B cell (primary cell): ENCODE results near the gene PSMB10. TPM values are rescaled to one million over a fixed set of nuclear protein-coding genes. Genes with fewer than 3 reads are reported as not detected.
"Not testable (repeated sequence)": the region's sequence is repeated elsewhere in the genome, so short reads cannot be mapped to it uniquely, and the experiment has no call there.

ENCODE experiments used
- ATAC-seq: fragments of 200-7000 bp; cut with Tn5 transposase; one replicate; pipeline ENCODE4 v1.10.0; 2021; ENCODE audit warnings: low read depth, mild to moderate bottlenecking, moderate number of reproducible peaks, moderate library complexity
- CTCF ChIA-PET: fragments of 350-600 bp; sonication (Branson Sonifier 250); formaldehyde crosslinking; loops from one replicate; lab custom pipeline; 2021; ENCODE audit warnings: antibody characterized with exemption, inconsistent platforms; lab: Charles Lee
- POLR2A ChIA-PET: fragments of 350-600 bp; sonication (Branson Sonifier 250); formaldehyde crosslinking; loops from one replicate; lab custom pipeline; 2021; ENCODE audit warnings: antibody characterized with exemption; lab: Charles Lee
- DNase-seq: peaks from one replicate; pipeline ENCODE4 v3.0.0; 2013
- H2AFZ ChIP-seq: 2 replicates; pipeline ENCODE4 v1.6.1; 2012; ENCODE audit warnings: mild to moderate bottlenecking, low read depth, low read length; ENCODE audit not compliant: insufficient read depth, poor library complexity, severe bottlenecking
- H3K27ac ChIP-seq, 2 donors: 1 replicate in 1 of 2; 2 replicates in 1 of 2; pipeline ENCODE4 v1.5.1; 2012 to 2013; ENCODE audit warnings: low read length in 2 of 2, mild to moderate bottlenecking in 2 of 2, moderate library complexity in 1 of 2
- H3K27me3 ChIP-seq, 4 experiments: fragments of 200-600 bp in 1 of 4; sonication (generic) in 1 of 4; replicated peaks in 1 of 4; 1 replicate in 2 of 4; 2 replicates in 2 of 4; pipeline versions ENCODE4 v1.6.1 to v1.7.0; 2013 to 2016; ENCODE audit warnings: low read length in 3 of 4, mild to moderate bottlenecking in 2 of 4, mixed read lengths in 1 of 4, moderate library complexity in 1 of 4; ENCODE audit not compliant: insufficient read depth in 4 of 4, control insufficient read depth in 3 of 4; ENCODE audit errors: control extremely low read depth in 1 of 4
- H3K36me3 ChIP-seq, 2 experiments: replicated peaks in 1 of 2; 1 replicate in 1 of 2; 2 replicates in 1 of 2; pipeline versions ENCODE4 v1.6.1 to v1.7.1; 2013; ENCODE audit warnings: low read length in 1 of 2; ENCODE audit not compliant: insufficient read depth in 2 of 2, control insufficient read depth in 1 of 2; ENCODE audit errors: control extremely low read depth in 1 of 2, extremely low read depth in 1 of 2
- H3K4me1 ChIP-seq, 2 donors: fragments of 200-600 bp in 1 of 2; sonication (generic) in 1 of 2; 1 replicate in 1 of 2; 2 replicates in 1 of 2; pipeline versions ENCODE4 v1.5.1 to v1.6.1; 2013 to 2017; ENCODE audit warnings: low read length in 2 of 2; ENCODE audit not compliant: control insufficient read depth in 2 of 2, insufficient read depth in 2 of 2
- H3K4me2 ChIP-seq: replicated peaks from 2 replicates; pipeline ENCODE3; 2012; ENCODE audit warnings: mild to moderate bottlenecking, low read depth, low read length; ENCODE audit not compliant: poor library complexity, severe bottlenecking
- H3K4me3 ChIP-seq, 5 experiments: fragments of 200-600 bp in 1 of 5; sonication (generic) in 1 of 5; 1 replicate in 3 of 5; 2 replicates in 2 of 5; pipeline versions ENCODE4 v1.5.1 to v1.7.0; 2011 to 2016; ENCODE audit warnings: low read length in 4 of 5, mild to moderate bottlenecking in 4 of 5, low read depth in 2 of 5, control low read depth in 1 of 5, moderate library complexity in 1 of 5; ENCODE audit not compliant: insufficient read depth in 1 of 5; ENCODE audit errors: control extremely low read depth in 1 of 5, extremely low read depth in 1 of 5
- H3K79me2 ChIP-seq: fragments of 200-600 bp; sonication (generic); one replicate; pipeline ENCODE4 v1.6.0; 2016; ENCODE audit warnings: low read length; ENCODE audit not compliant: control insufficient read depth, insufficient read depth
- H3K9ac ChIP-seq: fragments of 200-600 bp; sonication (generic); 2 replicates; pipeline ENCODE4 v1.6.1; 2017; ENCODE audit warnings: mild to moderate bottlenecking, low read length, moderate library complexity
- H3K9me3 ChIP-seq, 3 donors: one replicate each; pipeline versions ENCODE4 v1.6.1 to v1.7.1; 2013; ENCODE audit warnings: low read length in 2 of 3; ENCODE audit not compliant: control insufficient read depth in 2 of 3, insufficient read depth in 1 of 3; ENCODE audit errors: control extremely low read depth in 1 of 3
- H4K20me1 ChIP-seq: 2 replicates; pipeline ENCODE4 v1.6.0; 2012; ENCODE audit warnings: mild to moderate bottlenecking, low read length; ENCODE audit not compliant: insufficient read depth, control insufficient read depth, poor library complexity, severe bottlenecking
- H3K27ac Mint-ChIP-seq: one replicate; pipeline ENCODE4 v1.8.0; 2021; ENCODE audit warnings: mixed read lengths
- H3K27me3 Mint-ChIP-seq: one replicate; pipeline ENCODE4 v1.8.0; 2021; ENCODE audit warnings: mixed read lengths
- H3K4me1 Mint-ChIP-seq: one replicate; pipeline ENCODE4 v1.8.0; 2021; ENCODE audit warnings: mixed read lengths
- H3K4me3 Mint-ChIP-seq: one replicate; pipeline ENCODE4 v1.8.0; 2021; ENCODE audit warnings: mixed read lengths
- H3K9me3 Mint-ChIP-seq: one replicate; pipeline ENCODE4 v1.8.0; 2022; ENCODE audit warnings: mixed read lengths; ENCODE audit not compliant: insufficient read depth
- CTCF ChIP-seq: fragments of 200-600 bp; IDR thresholded peaks from one replicate; pipeline ENCODE4 v1.8.0; 2022; ENCODE audit warnings: antibody characterized with exemption, mild to moderate bottlenecking
- EZH2 ChIP-seq: IDR thresholded peaks from 2 replicates; pipeline ENCODE4 v1.6.1; 2012; ENCODE audit warnings: borderline replicate concordance, low read depth, mild to moderate bottlenecking, moderate library complexity, low read length; ENCODE audit not compliant: insufficient read depth, poor library complexity, severe bottlenecking
- WGBS: methylation state at CpG from one replicate; pipeline ENCODE4 v1.1.5; 2013; ENCODE audit warnings: missing lambda C conversion rate; ENCODE audit not compliant: insufficient coverage; 5-methylcytosine and 5-hydroxymethylcytosine counted together
- intact Hi-C: fragments of 100-400 bp; cut with micrococcal nuclease; formaldehyde crosslinking; loops from one replicate; pipeline ENCODE4 v1.10.0; 2022
- polyA plus RNA-seq: library from polyadenylated mRNA; depleted of rRNA; stranded (reverse); fragments of >200 nt; gene quantifications from 2 replicates; pipeline ENCODE4 v1.2.3, GENCODE V29; 2012
- total RNA-seq, 2 donors: library from RNA; stranded (reverse); fragments of 120-200 nt in 1 of 2; gene quantifications; 1 replicate in 1 of 2; 2 replicates in 1 of 2; pipeline versions ENCODE4 v1.2.3 to v1.2.4, GENCODE V29; 2013 to 2022

Gene PSMB10
- total and polyA plus RNA-seq, 2 donors (not counting 1 experiment from before 2014, with no cell fraction given) = 167 to 176 TPM

- no peaks in the 10 kb centered on the region for H4K20me1 ChIP-seq
- ChIA-PET POLR2A (no interaction called here), CTCF (no interaction called here)
- H3K27ac Mint-ChIP-seq = no peak overlapping the region
- peaks cover 0 to 6% of the 10 kb centered on the region in 2 donors for H3K4me1 ChIP-seq
- H3K9ac ChIP-seq = no peak overlapping the region
- H3K9me3 Mint-ChIP-seq = no peaks in the 10 kb centered on the region
- H3K4me3 ChIP-seq = no peak overlapping the region
- DNase-seq (no peak), ATAC-seq (no peak)
- H3K4me1 Mint-ChIP-seq = peaks cover 3% of the 10 kb centered on the region
- intact Hi-C loops = no loop called here
- no peaks in the 10 kb centered on the region for H3K36me3 ChIP-seq
- no peak overlapping the region for H3K4me2 ChIP-seq
- no peaks in the 10 kb centered on the region for H3K27me3 Mint-ChIP-seq
- WGBS = 83% methylated on average over 2 of the region's 2 CpGs
- H3K4me3 Mint-ChIP-seq = no peak overlapping the region
- no peaks in the 10 kb centered on the region for H3K9me3 ChIP-seq
- TF ChIP-seq CTCF = no peak
- TF ChIP-seq EZH2 = no peak
- peaks cover 0 to 3% (median 0%) of the 10 kb centered on the region in 4 experiments for H3K27me3 ChIP-seq
- H3K27ac ChIP-seq = no peak overlapping the region
- H3K79me2 ChIP-seq = no peaks in the 10 kb centered on the region
- no peak overlapping the region for H2AFZ ChIP-seq
These were observed 39.6 kb upstream of the PSMB10 start for GRCh38 chr16:67976205-67976604.

DNA sequence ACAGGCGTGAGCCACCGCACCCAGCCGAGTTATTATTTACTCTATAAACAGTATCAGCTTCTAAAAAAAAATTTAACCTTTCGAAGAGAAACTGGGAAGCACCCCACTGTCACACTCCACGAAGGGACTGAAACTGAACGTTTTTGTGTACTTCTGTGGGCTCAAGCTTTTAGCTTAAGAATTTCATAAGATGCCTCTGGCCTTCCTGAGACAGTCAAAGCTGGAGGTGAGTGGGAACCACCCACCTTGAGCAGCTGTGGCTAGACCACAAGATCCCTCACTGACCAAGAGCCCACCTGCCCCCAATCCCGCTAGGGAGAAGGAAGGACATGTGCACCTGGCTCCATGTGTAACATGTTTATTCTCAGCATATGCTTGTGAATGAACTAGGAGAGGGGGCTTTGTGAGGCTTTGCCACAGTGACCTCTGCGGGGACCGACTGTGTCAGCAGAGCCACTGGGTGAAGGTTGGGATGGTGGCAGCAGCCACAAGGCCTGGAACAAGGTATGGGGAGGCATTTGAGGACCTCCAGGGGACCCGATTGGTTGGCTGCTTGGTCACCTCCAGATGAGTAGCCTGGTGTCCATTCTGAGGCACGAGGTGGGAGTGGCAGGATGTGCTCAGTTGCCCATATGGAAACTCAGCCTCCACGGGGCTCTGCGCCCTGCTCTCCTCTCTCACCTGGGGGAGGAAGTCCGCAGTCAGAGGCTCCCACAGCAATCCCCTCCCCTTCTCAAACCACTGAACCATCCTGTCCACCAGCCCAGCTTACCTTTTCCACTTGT lies 38.9 kb upstream of the PSMB10 start:
- Histone ChIP-seq H3K9ac (no peak overlapping the region), H3K9me3 (no peaks in the 10 kb centered on the region), H3K27ac (no peak overlapping the region), H3K27me3 (peaks cover 0 to 1% (median 0%) of the 10 kb centered on the region in 4 experiments), H3K36me3 (no peaks in the 10 kb centered on the region), H3K4me3 (no peak overlapping the region), H3K4me1 (peaks cover 0 to 6% of the 10 kb centered on the region in 2 donors), H3K4me2 (no peak overlapping the region), H2AFZ (no peak overlapping the region), H3K79me2 (no peaks in the 10 kb centered on the region), H4K20me1 (no peaks in the 10 kb centered on the region)
- peaks cover 3% of the 10 kb centered on the region for H3K4me1 Mint-ChIP-seq
- DNase-seq = no peak
- peak overlapping the region; percentile 26 for H3K27ac Mint-ChIP-seq
- TF ChIP-seq CTCF = no peak
- no peak for TF ChIP-seq EZH2
- CTCF ChIA-PET = no interaction called here
- intact Hi-C loops = no loop called here
- POLR2A ChIA-PET = interaction anchor here (0.7 kb wide), 1 partner anchor 162 kb away, joined by 3 read pairs; no protein-coding TSS in a partner anchor
- ATAC-seq = no peak
- 79% methylated on average over 12 of the region's 14 CpGs for WGBS
- no peaks in the 10 kb centered on the region for H3K27me3 Mint-ChIP-seq
- no peaks in the 10 kb centered on the region for H3K9me3 Mint-ChIP-seq
- no peak overlapping the region for H3K4me3 Mint-ChIP-seq

GRCh38 chr16:67972285-67972684 lies 35.6 kb upstream of the PSMB10 start:
- POLR2A ChIA-PET = interaction anchor here (0.6 to 0.7 kb wide), 2 partner anchors 50 to 72 kb away, joined by 8 read pairs; no protein-coding TSS in a partner anchor
- H2AFZ ChIP-seq, H3K9me3 ChIP-seq, H3K36me3 ChIP-seq, DNase-seq, H3K27ac ChIP-seq, H3K27me3 Mint-ChIP-seq, H3K79me2 ChIP-seq, H3K9ac ChIP-seq, H3K9me3 Mint-ChIP-seq, H3K27ac Mint-ChIP-seq, ATAC-seq, H3K4me3 Mint-ChIP-seq, H3K27me3 ChIP-seq, H3K4me3 ChIP-seq, intact Hi-C loops, H3K4me2 ChIP-seq, H4K20me1 ChIP-seq: not testable (repeated sequence)
- CTCF ChIA-PET = interaction anchor here (0.8 to 1.0 kb wide), 2 partner anchors 26 to 34 kb away, joined by 4 read pairs; no protein-coding TSS in a partner anchor
- H3K4me1 ChIP-seq = peaks cover 5 to 19% of the 10 kb centered on the region in 2 donors
- peaks cover 16% of the 10 kb centered on the region for H3K4me1 Mint-ChIP-seq
- 98% methylated on average over 4 of the region's 7 CpGs for WGBS
